SK-N-MC (cell line): Measurements from ENCODE around the gene PRKD1.

Experiments used
- EZH2 ChIP-seq: fragments of 200-600 bp; sonication (generic); IDR thresholded peaks from one replicate; pipeline ENCODE4 v1.6.1; 2017; ENCODE audit warnings: antibody characterized with exemption
- POLR2AphosphoS5 ChIP-seq: IDR thresholded peaks from 2 replicates; pipeline ENCODE4 v1.6.1; 2012; ENCODE audit warnings: mild to moderate bottlenecking, low read depth, low read length, borderline replicate concordance

DNA sequence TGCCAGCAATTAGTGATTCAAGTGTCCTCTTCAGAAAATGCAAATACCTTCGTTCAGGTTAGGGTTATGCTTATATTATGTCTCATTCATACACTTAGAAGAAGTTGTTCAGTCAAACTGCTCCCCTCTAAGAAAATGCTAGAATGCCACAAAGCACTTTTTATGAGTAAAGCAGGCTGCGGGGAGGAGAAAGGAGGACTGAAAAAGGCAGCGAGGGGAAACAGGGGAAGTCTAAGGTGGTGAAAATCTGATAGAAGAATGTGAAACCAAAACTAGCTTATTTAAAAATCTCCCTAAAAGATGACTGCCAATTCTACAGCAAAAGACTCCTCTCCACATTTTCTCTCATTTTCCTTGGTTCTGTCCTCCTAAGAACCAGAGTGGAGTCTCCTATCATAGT is 70.1 kb downstream of the PRKD1 start:
- no peak for TF ChIP-seq EZH2
- no peak for TF ChIP-seq POLR2AphosphoS5
